Cardiac muscle cell (in vitro differentiated cells and primary cell): Measurements from ENCODE around the gene AKAP5. TPM values are rescaled to one million over a fixed set of nuclear protein-coding genes. Genes with fewer than 3 reads are reported as not detected.
"Not testable (repeated sequence)": the region's sequence is repeated elsewhere in the genome, so short reads cannot be mapped to it uniquely, and the experiment has no call there.

Experiments
- DNase-seq, 2 donors: peaks; one replicate each; pipeline versions ENCODE4 v3.0.0 to v3.0.0-alpha.2; 2010 to 2017; ENCODE audit warnings: low read depth in 1 of 2, low spot score in 1 of 2
- H3K27ac ChIP-seq: fragments of 200-600 bp; sonication (generic); 2 replicates; pipeline ENCODE4 v1.5.1; 2016
- H3K27me3 ChIP-seq: fragments of 200-600 bp; sonication (generic); 2 replicates; pipeline ENCODE4 v1.6.0; 2016; ENCODE audit warnings: control low read depth
- H3K36me3 ChIP-seq: fragments of 200-600 bp; sonication (generic); 2 replicates; pipeline ENCODE4 v1.5.1; 2016; ENCODE audit warnings: control low read depth
- H3K4me1 ChIP-seq: fragments of 200-600 bp; sonication (generic); 2 replicates; pipeline ENCODE4 v1.8.1; 2017; ENCODE audit warnings: low read depth, mild to moderate bottlenecking, mixed run types
- H3K4me3 ChIP-seq: fragments of 200-600 bp; sonication (generic); 2 replicates; pipeline ENCODE4 v1.5.1; 2016; ENCODE audit warnings: mild to moderate bottlenecking
- H3K9me3 ChIP-seq: fragments of 200-600 bp; sonication (generic); 2 replicates; pipeline ENCODE4 v1.5.1; 2017; ENCODE audit warnings: low read depth, mild to moderate bottlenecking, control low read depth
- CTCF ChIP-seq: IDR thresholded peaks from 2 replicates; pipeline ENCODE4 v1.5.1; 2012; ENCODE audit warnings: low read depth, mild to moderate bottlenecking, low read length
- polyA plus RNA-seq: library from polyadenylated mRNA; unstranded; fragments of >200 nt; fragmentation: Nextera tagmentation; extraction: Ambion mirVana; gene quantifications from 2 replicates; pipeline ENCODE4 v1.2.1, GENCODE V29; 2016
- total RNA-seq: library from RNA; depleted of rRNA; stranded (reverse); fragments of >200 nt; gene quantifications from 2 replicates; pipeline ENCODE4 v1.2.3, GENCODE V29; 2016

The AKAP5 gene
- total and polyA plus RNA-seq, 2 experiments from 2014 or later: 0.18 to 0.63 TPM

GRCh38 chr14:64513271-64513670, 48.0 kb downstream of the AKAP5 start:
- no peak overlapping the region for H3K4me3 ChIP-seq
- no peaks in the 10 kb centered on the region for H3K36me3 ChIP-seq
- peaks cover 19% of the 10 kb centered on the region for H3K4me1 ChIP-seq
- no peak for DNase-seq
- no peaks in the 10 kb centered on the region for H3K9me3 ChIP-seq
- no peak overlapping the region for H3K27ac ChIP-seq
- H3K27me3 ChIP-seq: no peaks in the 10 kb centered on the region
- no peak for TF ChIP-seq CTCF

- DNase-seq: no peak
- H3K4me3 ChIP-seq: no peak overlapping the region
- H3K36me3 ChIP-seq: no peaks in the 10 kb centered on the region
- no peaks in the 10 kb centered on the region for H3K27me3 ChIP-seq
- no peaks in the 10 kb centered on the region for H3K9me3 ChIP-seq
- H3K4me1 ChIP-seq: peaks cover 19% of the 10 kb centered on the region
- H3K27ac ChIP-seq: no peak overlapping the region
- no peak for TF ChIP-seq CTCF
Observed at GRCh38 chr14:64515053-64515452, 49.8 kb downstream of the AKAP5 start.

- TF ChIP-seq CTCF: no peak
- peaks cover 6% of the 10 kb centered on the region for H3K36me3 ChIP-seq
- H3K27ac ChIP-seq: no peak overlapping the region
- no peaks in the 10 kb centered on the region for H3K9me3 ChIP-seq
- H3K4me1 ChIP-seq: peaks cover 11% of the 10 kb centered on the region
- no peak for DNase-seq
- no peaks in the 10 kb centered on the region for H3K27me3 ChIP-seq
- no peak overlapping the region for H3K4me3 ChIP-seq
Observed at GRCh38 chr14:64516969-64517368, 51.7 kb downstream of the AKAP5 start.

GRCh38 chr14:64517667-64518066, 52.4 kb downstream of the AKAP5 start:
- H3K27ac ChIP-seq, H3K9me3 ChIP-seq, H3K27me3 ChIP-seq, DNase-seq, H3K4me1 ChIP-seq, H3K4me3 ChIP-seq: not testable (repeated sequence)
- H3K36me3 ChIP-seq: peaks cover 12% of the 10 kb centered on the region

- Histone ChIP-seq H3K27ac (no peak overlapping the region), H3K4me3 (no peak overlapping the region), H3K9me3 (no peaks in the 10 kb centered on the region), H3K36me3 (peaks cover 13% of the 10 kb centered on the region), H3K4me1 (peaks cover 5% of the 10 kb centered on the region), H3K27me3 (no peaks in the 10 kb centered on the region)
- DNase-seq: no peak
- no peak for TF ChIP-seq CTCF
Observed at GRCh38 chr14:64518229-64518628, 52.9 kb downstream of the AKAP5 start.

- Histone ChIP-seq H3K36me3 (peaks cover 17% of the 10 kb centered on the region), H3K27me3 (no peaks in the 10 kb centered on the region), H3K4me3 (no peak overlapping the region), H3K4me1 (no peaks in the 10 kb centered on the region), H3K9me3 (no peaks in the 10 kb centered on the region), H3K27ac (no peak overlapping the region)
- TF ChIP-seq CTCF: no peak
- DNase-seq: no peak
Observed at GRCh38 chr14:64520699-64521098, 55.4 kb downstream of the AKAP5 start.
